Stimulated activated CD4-positive, alpha-beta T cell treated with anti-CD3 and anti-CD28 coated beads, TNF-alpha, amount 100 ng/mL, for 48 hours (primary cell): ENCODE data around the gene BICC1.

Experiments
- DNase-seq, 3 donors: peaks; one replicate each; pipeline ENCODE4 v3.0.0-alpha.2; 2020; ENCODE audit warnings: low read depth in 3 of 3

Gene BICC1

DNA sequence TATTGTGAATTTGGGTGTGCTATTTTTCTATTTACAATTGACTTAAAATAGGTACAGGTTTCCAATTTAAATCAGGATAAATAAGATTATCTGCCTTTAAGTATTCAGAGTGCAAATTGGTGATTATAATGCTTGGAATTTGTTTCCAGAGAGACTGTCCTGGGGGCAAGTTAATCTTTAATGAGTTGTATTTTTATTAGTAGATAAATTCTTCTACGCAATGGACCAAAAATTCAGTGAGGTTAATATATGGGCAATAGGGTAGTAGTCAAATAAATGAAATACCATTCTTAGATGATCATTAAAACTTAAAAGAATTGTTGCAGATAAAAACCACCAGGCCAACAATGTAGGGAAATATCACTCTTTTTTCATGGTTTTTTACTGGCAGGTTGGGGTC, 3.4 kb downstream of the BICC1 start:
- no peak for DNase-seq

DNA sequence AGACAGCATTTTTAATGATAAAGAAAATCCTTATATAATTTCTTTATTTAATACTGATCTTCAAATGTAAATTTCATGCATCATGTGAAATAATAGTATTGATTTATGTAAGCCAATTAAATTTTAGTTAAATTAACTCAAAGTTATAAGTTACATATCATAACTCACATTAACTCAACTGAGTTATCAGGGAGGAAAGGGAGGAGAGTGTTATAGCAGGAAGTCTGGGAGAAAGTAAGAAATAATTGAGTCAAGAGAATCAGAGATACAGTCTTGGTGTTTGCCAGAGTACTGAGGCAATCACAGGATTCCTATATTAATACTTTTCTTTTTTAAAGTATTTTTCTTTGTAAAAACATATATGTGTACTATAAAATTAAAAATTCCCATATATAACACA, 4.0 kb downstream of the BICC1 start:
- no peak for DNase-seq

DNA sequence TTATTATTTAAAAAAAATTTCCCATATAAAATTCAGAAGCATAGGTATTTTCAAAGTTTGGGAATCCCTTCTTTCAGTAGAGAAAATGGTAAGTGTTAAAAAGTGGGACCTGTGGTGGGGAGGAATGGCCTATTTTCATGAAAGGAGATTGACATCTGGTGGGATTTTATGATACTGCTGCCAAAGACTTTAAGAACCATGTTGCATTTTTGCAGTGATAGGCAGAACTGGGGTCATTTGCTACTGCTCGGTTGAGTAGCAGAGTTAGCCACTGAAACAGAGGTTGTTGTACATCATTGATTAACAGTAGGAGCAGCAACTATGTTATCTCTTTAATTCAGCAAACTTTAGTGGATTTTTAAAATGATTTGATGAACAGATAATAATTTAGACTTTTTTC, 4.4 kb downstream of the BICC1 start:
- DNase-seq: no peak

DNA sequence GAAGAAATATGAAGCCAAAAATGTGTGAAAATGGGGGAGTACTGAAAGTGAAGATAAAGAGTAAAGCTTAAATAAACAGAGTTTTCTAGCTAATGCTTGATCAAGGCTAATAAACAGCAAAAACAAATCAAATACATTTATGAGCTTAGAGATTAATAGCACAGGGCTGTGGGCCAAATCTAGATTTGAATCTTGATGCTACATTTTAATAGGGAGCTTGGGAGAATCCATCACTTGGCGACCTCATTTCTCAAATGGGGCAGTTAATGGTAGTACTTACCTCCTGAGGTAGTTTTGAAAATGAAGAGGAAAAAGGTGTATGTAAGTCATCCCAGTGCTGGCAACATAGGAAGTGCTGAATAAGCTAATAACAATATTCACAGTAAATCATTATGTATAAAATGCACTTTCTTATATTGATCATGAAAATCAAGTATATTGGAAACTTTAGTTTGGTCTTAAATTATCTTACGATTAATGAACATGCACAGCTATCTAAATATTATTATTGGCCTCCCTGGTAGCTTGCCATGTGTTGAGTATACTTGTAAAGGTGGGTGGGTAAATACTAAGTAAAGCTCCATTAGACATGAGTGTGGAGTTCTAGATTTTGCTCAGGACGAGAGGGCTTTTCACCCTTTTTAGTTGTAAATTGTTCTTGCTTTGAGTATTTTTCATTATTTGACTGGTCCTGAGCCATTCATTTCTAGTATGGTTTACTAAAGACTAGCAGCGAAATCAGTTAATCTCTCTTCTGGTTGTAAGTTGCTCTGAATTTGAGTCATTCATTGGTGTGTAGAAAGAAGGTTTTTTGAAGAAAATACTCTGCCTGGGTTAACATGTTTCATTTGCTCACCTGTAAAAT, 5.1 kb downstream of the BICC1 start:
- DNase-seq: no peak

DNA sequence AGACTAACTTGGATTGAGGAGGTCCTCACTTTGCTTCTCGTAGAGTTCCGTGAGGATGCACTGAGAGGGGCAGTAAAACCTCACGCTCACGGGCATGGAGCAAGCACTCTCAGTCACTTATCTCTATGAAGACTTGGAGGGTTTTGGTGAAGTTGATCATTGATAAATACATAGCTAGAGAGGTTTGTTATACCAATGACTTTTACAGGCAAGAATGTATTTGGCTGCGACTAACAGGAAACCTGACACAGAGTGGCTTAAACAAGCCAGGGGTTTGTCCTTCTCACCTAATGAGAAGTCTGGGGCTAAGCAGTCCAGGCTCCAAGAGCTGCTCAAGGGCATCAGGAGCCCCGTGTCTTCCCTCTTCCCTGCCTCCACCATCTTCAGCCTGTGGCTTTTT, 6.1 kb downstream of the BICC1 start:
- no peak for DNase-seq

DNA sequence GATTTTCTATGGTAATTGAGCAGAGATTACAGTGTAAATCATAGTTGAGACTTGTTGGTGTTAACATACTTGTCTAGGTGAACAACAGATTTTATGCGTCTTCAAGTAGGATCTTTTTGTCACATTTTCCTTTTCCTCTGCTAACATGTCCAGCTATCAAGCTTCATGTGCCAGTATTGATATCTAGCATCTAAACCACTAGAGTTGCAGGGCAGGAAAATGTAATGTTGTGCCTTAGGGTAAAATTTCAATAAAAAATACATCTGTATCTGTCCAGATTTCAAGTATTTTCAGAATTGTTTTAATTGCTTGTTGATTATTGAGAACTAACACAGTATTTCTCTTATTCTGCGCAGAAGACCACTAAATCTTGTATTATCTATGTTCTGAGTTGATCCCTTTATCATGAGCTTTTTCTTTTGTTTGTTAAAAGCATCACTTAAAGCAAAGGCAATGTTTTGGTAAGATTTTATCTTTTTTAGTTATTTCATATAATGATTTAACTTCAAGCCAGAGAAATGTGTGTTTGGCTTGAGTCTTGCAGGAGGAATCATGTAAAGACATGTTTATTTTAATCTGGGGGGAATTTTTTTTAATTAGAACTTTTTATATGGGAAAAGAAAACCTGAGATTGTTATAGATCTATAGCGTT, 16.5 kb downstream of the BICC1 start:
- DNase-seq: no peak

DNA sequence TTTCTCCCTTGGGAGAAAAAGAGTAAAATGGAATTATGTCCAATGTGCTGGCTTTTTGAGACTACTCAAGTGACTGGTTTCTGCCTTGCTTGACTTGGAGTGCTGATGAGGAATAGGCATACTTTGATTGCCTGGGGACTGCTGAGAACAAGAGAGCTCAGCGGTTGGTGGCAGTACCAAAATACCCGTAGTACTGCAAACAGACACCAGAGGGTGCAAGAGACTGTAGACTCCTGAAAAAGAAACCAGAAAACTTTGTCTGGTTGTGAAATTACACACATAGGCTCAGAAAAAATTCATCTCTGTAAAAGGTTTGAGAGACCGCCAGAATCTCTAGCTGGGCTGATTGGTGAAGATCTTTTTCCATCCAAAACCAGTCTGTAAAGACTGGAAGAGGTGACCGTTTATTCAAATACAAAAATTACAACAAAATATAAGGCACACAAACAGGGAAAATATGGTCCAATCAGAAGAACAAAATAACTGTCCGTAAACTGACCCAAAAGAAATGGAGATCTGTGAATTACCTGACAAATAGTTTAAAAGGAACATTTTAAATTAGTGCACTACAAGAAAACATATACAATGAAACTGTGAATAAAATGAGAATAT, 18.5 kb downstream of the BICC1 start:
- peak; percentile 19 to 37 (median 30) for DNase-seq

DNA sequence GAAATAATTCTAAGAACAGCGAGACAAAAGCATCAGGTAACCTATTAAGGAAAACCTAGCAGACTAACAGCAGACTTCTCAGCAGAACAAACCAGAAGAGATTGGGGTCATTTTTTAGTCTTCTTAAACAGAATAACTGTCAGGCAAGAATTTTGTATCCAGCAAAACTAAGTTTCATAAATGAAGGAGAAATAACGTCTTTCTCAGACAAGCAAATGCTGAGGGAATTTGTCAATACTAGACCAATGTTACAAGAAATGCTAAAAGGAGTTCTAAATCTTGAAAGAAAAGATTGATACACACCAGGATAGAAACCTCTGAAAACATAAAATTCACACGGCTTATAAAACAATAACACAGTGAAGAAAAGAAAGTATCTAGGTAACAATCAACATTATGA, 22.6 kb downstream of the BICC1 start:
- DNase-seq: no peak

DNA sequence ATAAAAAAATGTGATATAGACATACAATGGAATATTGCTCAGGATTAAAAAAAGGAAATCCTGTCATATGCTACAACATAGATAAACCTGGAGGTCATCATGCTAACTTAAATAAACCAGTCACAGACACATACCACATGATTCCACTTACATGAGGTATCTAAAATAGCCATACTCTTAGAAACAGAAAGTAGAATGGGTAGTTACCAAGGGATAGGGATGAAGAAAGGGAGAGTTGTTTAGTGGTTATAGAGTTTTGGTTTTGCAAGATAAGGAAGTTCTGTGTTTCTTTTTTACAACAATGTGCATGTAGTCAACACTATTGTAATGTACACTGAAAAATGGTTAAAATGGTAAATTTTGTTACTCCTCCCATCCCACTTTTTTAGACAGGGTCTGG, 30.5 kb downstream of the BICC1 start:
- DNase-seq: no peak

DNA sequence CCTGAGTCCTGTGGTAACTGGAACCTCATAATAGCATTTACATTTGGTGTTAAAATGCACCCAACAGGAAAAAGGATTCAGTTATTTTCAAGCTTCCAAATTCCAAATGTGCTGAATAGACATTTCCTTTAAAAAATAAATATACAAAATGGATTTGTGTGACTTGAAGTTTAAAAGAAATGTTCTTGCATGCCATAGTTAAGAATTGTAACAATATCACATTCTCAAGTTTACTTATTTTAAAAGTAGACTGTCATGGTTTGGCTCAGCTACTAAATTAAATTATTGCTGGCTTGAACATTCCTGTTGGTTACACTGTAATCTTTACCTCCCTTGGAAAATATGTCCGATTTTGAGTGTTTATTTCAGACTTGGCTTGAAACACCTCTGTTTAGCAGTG, 31.5 kb downstream of the BICC1 start:
- DNase-seq: no peak

DNA sequence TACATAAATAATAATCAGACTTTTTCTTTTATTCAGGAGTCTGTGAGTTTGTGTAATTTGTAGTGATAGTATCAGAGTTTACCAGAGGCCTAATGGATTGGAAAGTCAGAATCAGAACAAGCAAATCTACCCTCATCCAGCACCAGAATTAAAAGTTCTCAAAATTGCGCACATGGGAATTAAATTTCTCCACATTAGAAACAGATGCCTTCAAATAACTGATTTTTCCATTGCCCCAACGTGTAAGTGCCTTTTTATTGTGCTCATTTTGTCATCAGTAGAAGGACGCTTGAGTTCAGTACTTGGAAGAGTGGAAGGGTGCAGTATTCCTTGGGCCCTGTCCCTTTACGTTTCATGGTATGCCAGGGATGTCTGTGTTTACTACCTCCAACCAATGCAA, 32.8 kb downstream of the BICC1 start:
- DNase-seq: no peak

DNA sequence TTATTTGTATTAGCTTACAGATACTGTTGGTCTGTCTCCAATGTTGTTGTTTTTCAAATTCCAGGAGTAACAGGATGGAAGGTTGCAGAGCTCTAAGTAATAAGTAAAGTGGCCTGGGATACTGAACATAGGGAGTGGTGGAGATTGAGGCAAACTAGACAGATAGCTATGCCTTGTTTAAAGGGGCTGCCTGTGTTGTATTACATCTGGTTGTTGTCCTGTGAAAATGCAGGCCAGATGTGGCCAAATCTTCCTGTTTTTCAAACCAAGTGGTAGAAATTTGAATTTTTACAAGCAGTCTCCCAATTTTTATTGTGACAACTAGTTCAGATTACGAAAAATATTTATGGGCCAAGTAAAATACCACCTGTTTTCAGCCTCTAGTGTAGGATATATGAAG, 33.5 kb downstream of the BICC1 start:
- no peak for DNase-seq

DNA sequence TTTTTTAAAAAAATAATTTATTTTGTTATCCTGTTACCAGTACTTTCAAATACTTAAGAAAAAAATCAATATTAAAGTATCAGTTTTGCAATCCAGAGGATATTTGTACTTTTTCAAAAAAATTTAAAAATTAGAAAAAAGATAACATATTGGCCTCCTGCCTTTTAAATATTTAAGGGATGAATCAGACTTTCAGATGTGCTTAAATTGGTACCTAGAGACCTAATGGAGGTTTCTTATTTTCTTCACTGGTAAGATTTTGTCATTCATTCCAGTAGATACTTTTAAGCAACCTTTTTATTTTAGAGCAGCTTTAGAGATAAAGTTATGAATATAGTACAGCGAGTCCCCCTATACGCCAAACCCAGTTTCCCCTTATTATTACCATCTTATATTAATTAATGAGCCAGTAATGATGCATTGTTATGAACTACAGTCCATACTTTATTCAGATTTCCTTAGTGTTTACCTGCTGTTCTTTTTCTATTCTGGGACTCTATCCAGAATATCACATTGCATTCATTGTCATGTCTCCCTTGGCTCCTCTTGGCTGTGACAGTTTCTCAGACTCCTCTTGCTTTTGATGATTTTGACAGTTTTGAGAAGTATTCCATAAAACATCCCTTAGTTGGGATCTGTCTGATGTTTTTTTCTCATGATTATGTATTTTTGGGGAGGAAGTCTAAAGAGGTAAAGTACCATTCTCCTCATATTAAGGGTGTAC, 34.2 kb downstream of the BICC1 start:
- DNase-seq: no peak

DNA sequence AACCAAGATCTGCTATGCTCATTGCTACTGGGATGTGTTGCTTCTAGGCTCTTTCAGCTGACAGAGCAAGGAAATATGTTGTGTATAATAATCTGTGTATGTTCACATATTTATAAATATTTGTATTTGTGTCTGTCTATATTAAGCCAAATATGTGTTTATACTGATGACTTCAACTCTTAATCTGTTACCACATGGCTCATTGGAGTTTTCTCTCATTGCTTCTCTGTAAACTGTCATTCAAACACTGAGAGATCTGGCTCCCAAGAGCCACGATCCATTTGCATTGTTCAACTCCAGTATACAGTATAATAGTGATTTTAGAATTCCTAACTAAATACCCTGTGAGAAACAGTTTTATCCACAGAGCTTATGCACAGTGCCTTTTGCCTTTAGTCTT, 35.3 kb downstream of the BICC1 start:
- no peak for DNase-seq

DNA sequence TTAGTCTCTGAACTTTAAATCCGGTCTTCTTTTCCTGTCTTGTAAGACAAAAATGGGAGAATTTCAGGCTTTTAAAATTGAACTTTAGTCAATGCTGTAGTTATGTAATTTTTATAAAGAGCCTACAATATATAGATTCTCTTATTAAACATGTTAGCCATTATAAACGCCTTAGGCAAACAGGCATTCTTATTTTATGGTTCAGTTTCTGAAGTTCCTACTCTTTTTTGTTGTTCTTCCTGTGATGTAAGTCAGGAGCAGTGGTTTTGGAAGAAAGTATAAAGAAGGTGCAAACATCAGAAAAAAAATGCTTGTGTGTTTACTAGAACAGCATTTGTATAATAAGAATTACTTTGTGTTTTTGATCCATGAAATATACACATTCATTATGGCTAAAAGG, 41.6 kb downstream of the BICC1 start:
- no peak for DNase-seq

DNA sequence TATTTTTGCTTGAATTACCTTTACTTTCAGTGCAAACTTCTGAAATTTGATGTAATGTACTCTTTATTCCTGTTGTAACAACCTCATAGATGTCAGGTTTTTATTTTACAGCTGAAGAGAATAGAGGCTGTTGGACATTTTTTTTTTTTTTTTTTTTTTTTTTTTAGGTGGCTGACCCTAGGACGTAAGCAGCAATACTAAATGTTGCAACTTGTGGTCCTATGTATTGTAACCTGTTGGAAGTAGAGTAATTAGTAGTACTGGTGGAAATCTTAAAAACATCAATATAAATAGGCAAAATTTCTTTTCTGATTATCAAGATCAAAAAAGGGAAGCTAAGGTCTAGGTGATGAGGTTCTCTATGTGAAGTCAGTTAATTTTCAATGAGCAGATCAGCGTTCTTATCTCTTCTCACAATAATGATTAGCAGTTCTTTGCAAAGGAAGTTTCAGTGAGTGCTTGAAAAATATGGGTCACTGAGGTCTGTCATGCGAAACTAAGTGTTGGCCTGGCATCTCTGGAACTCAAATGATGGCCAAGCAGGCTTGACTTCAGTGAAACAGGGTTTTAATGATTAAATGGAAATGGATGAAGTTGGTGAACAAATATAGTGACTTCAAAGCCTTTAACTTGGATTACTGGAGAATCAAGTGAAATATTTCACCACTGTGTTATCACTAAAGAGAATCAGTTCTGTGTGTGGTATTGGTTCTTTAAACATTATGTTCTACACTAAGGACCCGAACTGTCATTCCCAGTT, 42.7 kb downstream of the BICC1 start:
- no peak for DNase-seq

DNA sequence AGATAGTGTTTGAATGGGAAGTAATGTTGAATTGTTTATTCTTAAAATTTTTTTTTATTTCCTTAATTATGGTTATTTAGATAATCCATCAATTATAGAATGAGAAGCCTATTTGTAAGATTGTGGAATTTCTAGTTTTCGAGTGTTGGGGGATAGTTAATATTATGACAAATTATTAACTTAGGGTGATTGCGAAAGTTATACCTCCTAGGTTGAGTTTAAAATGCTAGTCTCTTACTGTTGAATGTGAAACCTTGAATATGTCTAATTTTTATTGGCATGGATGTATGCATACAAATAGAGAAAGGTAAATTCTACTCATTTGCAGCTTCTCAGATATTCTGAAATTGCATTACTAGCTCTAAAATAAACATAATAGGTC, 43.2 kb downstream of the BICC1 start:
- DNase-seq: no peak

DNA sequence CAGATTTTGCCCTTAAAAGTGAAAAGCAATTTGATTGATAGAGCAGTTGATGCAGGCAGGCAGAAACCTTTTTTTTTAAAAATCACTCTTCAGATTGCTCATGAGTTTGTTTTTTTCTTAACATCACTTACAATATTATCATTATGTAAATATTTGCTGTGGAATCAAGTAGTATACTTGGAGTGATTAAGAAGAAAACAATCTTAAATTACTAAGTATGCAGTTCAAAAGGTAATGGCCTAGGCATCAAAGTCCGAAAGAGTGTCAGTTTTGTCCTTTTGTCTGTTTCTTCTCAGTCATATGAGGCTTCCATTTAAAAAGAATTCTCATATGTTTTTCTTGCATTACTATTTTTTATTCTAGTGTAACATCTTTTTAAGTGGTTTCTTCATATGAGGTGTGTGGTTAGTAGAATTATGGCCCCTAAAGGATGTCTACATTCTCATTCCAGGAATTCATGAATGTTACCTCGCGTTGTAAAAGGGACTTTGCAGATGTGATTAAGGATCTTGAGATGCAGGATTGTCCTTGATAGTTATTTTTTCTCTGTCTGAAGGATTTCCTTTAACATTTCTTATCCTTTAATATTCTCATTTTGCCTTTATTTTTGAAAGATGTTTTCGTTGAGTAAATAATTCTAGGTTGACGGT, 44.0 kb downstream of the BICC1 start:
- no peak for DNase-seq

DNA sequence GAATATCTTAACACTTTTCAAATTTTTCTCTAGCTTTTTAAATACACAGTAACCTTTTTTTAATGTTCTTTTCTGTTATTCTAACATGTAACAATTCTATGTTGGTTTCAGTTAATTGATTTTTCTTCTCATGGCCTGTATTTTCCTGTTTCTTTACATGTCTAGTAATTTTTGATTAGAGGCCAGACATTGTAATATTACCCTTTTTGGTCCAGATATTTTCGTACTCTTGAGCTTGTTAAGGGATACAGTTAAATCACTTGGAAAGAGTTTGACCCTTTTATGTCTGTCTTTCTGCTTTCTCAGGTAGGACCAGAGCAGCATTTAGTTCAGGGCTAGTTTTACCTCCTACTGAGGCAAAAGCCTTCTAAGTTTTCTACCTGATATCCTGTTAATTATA, 45.0 kb downstream of the BICC1 start:
- DNase-seq: no peak

DNA sequence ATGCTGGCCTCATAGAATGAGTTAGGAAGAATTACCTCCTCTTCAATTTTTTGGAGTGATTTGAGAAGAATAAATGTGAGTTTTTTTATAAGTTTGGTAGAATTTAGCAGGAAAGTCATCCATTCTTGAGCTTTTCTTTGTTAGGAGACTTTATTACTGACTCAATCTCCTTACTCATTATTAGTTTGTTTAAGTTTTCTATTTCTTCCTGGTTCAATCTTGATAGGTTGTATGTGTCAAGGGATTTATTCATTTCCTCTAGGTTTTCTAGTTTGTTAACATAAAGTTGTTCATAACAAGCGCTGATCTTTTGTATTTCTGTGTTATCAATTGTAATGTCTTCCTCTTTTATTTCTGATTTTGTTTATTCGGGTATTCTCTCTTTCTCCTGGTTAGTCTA, 47.4 kb downstream of the BICC1 start:
- DNase-seq: no peak

DNA sequence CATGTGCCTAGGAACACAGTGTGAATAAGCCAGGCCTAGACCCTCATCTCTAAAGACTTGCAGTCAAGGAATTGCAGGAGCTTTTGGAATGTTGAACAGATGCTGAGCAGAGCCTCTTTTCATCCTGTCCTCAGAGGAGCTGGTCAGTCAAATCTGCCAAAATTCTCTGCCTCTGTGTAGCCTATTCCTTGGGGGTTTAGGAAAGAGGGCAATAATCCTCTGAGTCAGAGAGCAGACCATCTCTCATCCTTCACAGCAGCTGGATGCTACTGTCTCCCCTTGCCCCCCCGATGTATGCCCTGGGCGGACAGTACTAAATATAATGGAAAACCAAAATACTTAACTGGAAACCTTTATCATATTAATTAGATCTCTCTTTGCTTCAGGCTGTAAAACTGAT, 52.6 kb downstream of the BICC1 start:
- no peak for DNase-seq
